Measurements from ENCODE around the gene SNX1.
"Not testable (repeated sequence)": the region's sequence is repeated elsewhere in the genome, so short reads cannot be mapped to it uniquely, and the experiment has no call there.

DNA sequence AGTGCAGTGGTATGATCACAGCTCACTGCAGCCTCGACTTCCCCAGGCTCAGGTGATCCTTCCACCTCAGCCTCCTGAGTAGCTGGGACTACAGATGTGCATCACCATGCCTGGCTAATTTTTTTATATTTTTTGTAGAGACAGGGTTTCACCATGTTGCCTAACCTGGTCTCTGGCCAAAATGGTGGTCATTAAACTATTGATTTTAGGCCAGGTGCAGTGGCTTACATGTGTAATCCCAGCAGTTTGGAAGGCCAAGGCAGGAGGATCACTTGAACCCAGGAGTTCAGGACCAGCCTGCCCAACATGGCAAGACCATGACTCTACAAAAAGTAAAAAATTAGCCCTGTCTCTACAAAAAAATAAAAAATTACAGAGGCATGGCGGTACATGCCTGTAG is 24.5 kb downstream of the SNX1 start:
- TF ChIP-seq, protein P1, sequence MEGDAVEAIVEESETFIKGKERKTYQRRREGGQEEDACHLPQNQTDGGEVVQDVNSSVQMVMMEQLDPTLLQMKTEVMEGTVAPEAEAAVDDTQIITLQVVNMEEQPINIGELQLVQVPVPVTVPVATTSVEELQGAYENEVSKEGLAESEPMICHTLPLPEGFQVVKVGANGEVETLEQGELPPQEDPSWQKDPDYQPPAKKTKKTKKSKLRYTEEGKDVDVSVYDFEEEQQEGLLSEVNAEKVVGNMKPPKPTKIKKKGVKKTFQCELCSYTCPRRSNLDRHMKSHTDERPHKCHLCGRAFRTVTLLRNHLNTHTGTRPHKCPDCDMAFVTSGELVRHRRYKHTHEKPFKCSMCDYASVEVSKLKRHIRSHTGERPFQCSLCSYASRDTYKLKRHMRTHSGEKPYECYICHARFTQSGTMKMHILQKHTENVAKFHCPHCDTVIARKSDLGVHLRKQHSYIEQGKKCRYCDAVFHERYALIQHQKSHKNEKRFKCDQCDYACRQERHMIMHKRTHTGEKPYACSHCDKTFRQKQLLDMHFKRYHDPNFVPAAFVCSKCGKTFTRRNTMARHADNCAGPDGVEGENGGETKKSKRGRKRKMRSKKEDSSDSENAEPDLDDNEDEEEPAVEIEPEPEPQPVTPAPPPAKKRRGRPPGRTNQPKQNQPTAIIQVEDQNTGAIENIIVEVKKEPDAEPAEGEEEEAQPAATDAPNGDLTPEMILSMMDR (conservative IDR thresholded peaks at IDR 0.05; ENCODE audit: low read length), result not testable (repeated sequence)
- not testable (repeated sequence) for TF ChIP-seq EZH2phosphoT487 (IDR thresholded peaks at IDR 0.05; ENCODE audit: borderline replicate concordance, low read depth, low read length)

All from OCI-LY7 (cell line).